GM19455 (cell line): ENCODE data around the gene GRHPR.
A peak's percentile ranks its signal among the peaks of the same experiment; 100 is the strongest.
"Not testable (repeated sequence)": the region's sequence is repeated elsewhere in the genome, so short reads cannot be mapped to it uniquely, and the experiment has no call there.

Experiments
- ATAC-seq: cut with Tn5 transposase; IDR thresholded peaks from one replicate; pipeline ENCODE4 v1.9.1; 2021; ENCODE audit not compliant: unreplicated experiment

GRHPR gene

GRCh38 chr9:37444890-37445289 lies 22.4 kb downstream of the GRHPR start:
- no peak for ATAC-seq

- no peak for ATAC-seq
Observed at GRCh38 chr9:37445832-37446231, 23.3 kb downstream of the GRHPR start.

GRCh38 chr9:37446401-37446800 lies 23.9 kb downstream of the GRHPR start:
- no peak for ATAC-seq

- no peak for ATAC-seq
Observed at GRCh38 chr9:37447111-37447510, 24.6 kb downstream of the GRHPR start.

- ATAC-seq, result no peak
Observed at GRCh38 chr9:37449862-37450632, 27.6 kb downstream of the GRHPR start.

GRCh38 chr9:37451628-37452027 lies 29.1 kb downstream of the GRHPR start:
- no peak for ATAC-seq

GRCh38 chr9:37452611-37453010 lies 30.1 kb downstream of the GRHPR start:
- no peak for ATAC-seq

GRCh38 chr9:37453827-37454226 lies 31.3 kb downstream of the GRHPR start:
- no peak for ATAC-seq

GRCh38 chr9:37454238-37454637 lies 31.7 kb downstream of the GRHPR start:
- ATAC-seq, result no peak

- ATAC-seq, result no peak
Observed at GRCh38 chr9:37455884-37456647, 33.6 kb downstream of the GRHPR start.

- no peak for ATAC-seq
Observed at GRCh38 chr9:37456817-37457216, 34.3 kb downstream of the GRHPR start.

- ATAC-seq, result no peak
Observed at GRCh38 chr9:37464006-37464405, 41.5 kb downstream of the GRHPR start.

GRCh38 chr9:37464426-37465248 lies 42.1 kb downstream of the GRHPR start:
- ATAC-seq, result peak; percentile 43

GRCh38 chr9:37465249-37466036 lies 42.9 kb downstream of the GRHPR start, which contains the start of gene ZBTB5:
TSS of gene ZBTB5 (minus strand) at chr9:37465450. CDS start at chr9:37442551, 22,899 bp downstream.
- ATAC-seq, result peak; percentile 84

- peak; percentile 1 for ATAC-seq
Observed at GRCh38 chr9:37466037-37466709, 43.7 kb downstream of the GRHPR start.

GRCh38 chr9:37467530-37467929 lies 45.0 kb downstream of the GRHPR start:
- ATAC-seq, result not testable (repeated sequence)

- no peak for ATAC-seq
Observed at GRCh38 chr9:37468620-37469019, 46.1 kb downstream of the GRHPR start.

- no peak for ATAC-seq
Observed at GRCh38 chr9:37471942-37472684, 49.6 kb downstream of the GRHPR start.

- not testable (repeated sequence) for ATAC-seq
Observed at GRCh38 chr9:37473982-37474381, 51.5 kb downstream of the GRHPR start.
